Measurements from ENCODE around the gene SMIM7.

Gene SMIM7

GRCh38 chr19:16660763-16661479, 977 bp upstream of the SMIM7 start, which contains the start of gene TMEM38A:
Gene TMEM38A, plus strand, starts transcription at chr19:16661139. Its CDS starts 79 bp downstream, at chr19:16661218.
- Histone ChIP-seq H3K4me3 (replicated peaks; ENCODE audit: low read depth, low read length) (peak within 1 kb of the TSS; percentile 76), H3K27me3 (replicated peaks; ENCODE audit: control insufficient read depth, insufficient read depth, low read length) (no peaks in the 10 kb centered on the region), H3K36me3 (ENCODE audit: control insufficient read depth, insufficient read depth, low read length) (peaks cover 13% of the 10 kb centered on the region)
- TF ChIP-seq, protein P1, sequence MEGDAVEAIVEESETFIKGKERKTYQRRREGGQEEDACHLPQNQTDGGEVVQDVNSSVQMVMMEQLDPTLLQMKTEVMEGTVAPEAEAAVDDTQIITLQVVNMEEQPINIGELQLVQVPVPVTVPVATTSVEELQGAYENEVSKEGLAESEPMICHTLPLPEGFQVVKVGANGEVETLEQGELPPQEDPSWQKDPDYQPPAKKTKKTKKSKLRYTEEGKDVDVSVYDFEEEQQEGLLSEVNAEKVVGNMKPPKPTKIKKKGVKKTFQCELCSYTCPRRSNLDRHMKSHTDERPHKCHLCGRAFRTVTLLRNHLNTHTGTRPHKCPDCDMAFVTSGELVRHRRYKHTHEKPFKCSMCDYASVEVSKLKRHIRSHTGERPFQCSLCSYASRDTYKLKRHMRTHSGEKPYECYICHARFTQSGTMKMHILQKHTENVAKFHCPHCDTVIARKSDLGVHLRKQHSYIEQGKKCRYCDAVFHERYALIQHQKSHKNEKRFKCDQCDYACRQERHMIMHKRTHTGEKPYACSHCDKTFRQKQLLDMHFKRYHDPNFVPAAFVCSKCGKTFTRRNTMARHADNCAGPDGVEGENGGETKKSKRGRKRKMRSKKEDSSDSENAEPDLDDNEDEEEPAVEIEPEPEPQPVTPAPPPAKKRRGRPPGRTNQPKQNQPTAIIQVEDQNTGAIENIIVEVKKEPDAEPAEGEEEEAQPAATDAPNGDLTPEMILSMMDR (IDR thresholded peaks at IDR 0.05; ENCODE audit: insufficient read depth, low read length, poor library complexity, severe bottlenecking), result no peak
- DNase-seq (ENCODE audit: extremely low read depth, insufficient read length), result peak; percentile 65

GRCh38 chr19:16659464-16659831, 496 bp downstream of the SMIM7 start:
- DNase-seq (ENCODE audit: extremely low read depth, insufficient read length), result no peak
- Histone ChIP-seq H3K36me3 (ENCODE audit: control insufficient read depth, insufficient read depth, low read length) (peaks cover 22% of the 10 kb centered on the region), H3K27me3 (replicated peaks; ENCODE audit: control insufficient read depth, insufficient read depth, low read length) (no peaks in the 10 kb centered on the region), H3K4me3 (replicated peaks; ENCODE audit: low read depth, low read length) (peak overlapping the region; percentile 76)
- TF ChIP-seq, protein P1 (IDR thresholded peaks at IDR 0.05; ENCODE audit: insufficient read depth, low read length, poor library complexity, severe bottlenecking), result no peak

DNA sequence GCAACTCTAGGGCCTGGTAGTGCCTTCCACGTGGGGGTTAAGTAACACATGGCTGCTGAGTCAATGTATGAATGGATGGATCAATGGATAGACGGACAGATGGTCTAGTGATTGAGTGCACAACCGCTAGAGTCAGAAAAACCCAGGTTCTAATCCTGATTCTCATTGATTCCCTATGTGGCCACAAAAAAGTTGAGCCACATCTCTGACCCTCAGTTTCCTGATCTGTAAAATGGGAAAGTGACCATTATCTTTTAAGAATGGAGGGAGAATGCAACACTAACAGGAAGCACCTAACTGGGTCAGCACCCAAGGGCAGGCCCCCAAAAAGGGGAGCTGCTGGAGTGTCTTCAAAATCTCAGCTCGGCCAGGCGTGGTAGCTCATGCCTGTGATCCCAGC, 2.6 kb downstream of the SMIM7 start:
- TF ChIP-seq, protein P1 (IDR thresholded peaks at IDR 0.05; ENCODE audit: insufficient read depth, low read length, poor library complexity, severe bottlenecking), result no peak
- Histone ChIP-seq H3K36me3 (ENCODE audit: control insufficient read depth, insufficient read depth, low read length) (peaks cover 29% of the 10 kb centered on the region), H3K4me3 (replicated peaks; ENCODE audit: low read depth, low read length) (no peak overlapping the region), H3K27me3 (replicated peaks; ENCODE audit: control insufficient read depth, insufficient read depth, low read length) (no peaks in the 10 kb centered on the region)
- DNase-seq (ENCODE audit: extremely low read depth, insufficient read length), result no peak

DNA sequence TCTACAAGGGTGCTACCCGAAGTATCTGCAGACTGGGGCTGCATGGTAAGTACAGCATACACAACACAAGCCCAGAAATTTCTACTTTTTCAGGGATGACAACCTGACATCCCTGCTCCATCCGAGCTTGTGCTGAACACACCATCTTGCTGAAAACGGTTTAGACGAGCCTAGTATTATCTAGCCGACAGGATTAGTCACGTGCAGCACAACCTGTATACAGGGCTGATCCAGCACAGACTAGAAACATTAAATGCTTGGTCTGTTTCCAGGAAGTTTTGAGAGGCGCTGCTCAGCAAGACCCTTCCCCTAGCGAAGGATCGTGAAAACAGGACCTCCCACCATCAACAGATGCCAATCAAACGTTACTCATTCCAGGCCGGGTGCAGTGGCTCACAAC, 4.2 kb downstream of the SMIM7 start:
- H3K27me3 ChIP-seq (replicated peaks; ENCODE audit: control insufficient read depth, insufficient read depth, low read length), result no peaks in the 10 kb centered on the region
- TF ChIP-seq, protein P1 (IDR thresholded peaks at IDR 0.05; ENCODE audit: insufficient read depth, low read length, poor library complexity, severe bottlenecking), result no peak
- H3K36me3 ChIP-seq (ENCODE audit: control insufficient read depth, insufficient read depth, low read length), result peaks cover 35% of the 10 kb centered on the region
- DNase-seq (ENCODE audit: extremely low read depth, insufficient read length), result no peak
- no peak overlapping the region for H3K4me3 ChIP-seq (replicated peaks; ENCODE audit: low read depth, low read length)

GRCh38 chr19:16654627-16655026, 5.3 kb downstream of the SMIM7 start:
- peaks cover 35% of the 10 kb centered on the region for H3K36me3 ChIP-seq (ENCODE audit: control insufficient read depth, insufficient read depth, low read length)
- no peaks in the 10 kb centered on the region for H3K27me3 ChIP-seq (replicated peaks; ENCODE audit: control insufficient read depth, insufficient read depth, low read length)
- TF ChIP-seq, protein P1 (IDR thresholded peaks at IDR 0.05; ENCODE audit: insufficient read depth, low read length, poor library complexity, severe bottlenecking), result no peak
- no peak for DNase-seq (ENCODE audit: extremely low read depth, insufficient read length)
- H3K4me3 ChIP-seq (replicated peaks; ENCODE audit: low read depth, low read length), result no peak overlapping the region

Measured in GM06990 (cell line).